ENCODE measurements around the gene ZBED3. TPM values are rescaled to one million over a fixed set of nuclear protein-coding genes. Genes with fewer than 3 reads are reported as not detected.

Gene ZBED3
- total and polyA plus RNA-seq, 9 of the 15 experiments (the other 6 are each of a cell fraction or from before 2014, with no cell fraction given): 0.01 to 0.03 (median 0.01) TPM; not detected in 5

DNA sequence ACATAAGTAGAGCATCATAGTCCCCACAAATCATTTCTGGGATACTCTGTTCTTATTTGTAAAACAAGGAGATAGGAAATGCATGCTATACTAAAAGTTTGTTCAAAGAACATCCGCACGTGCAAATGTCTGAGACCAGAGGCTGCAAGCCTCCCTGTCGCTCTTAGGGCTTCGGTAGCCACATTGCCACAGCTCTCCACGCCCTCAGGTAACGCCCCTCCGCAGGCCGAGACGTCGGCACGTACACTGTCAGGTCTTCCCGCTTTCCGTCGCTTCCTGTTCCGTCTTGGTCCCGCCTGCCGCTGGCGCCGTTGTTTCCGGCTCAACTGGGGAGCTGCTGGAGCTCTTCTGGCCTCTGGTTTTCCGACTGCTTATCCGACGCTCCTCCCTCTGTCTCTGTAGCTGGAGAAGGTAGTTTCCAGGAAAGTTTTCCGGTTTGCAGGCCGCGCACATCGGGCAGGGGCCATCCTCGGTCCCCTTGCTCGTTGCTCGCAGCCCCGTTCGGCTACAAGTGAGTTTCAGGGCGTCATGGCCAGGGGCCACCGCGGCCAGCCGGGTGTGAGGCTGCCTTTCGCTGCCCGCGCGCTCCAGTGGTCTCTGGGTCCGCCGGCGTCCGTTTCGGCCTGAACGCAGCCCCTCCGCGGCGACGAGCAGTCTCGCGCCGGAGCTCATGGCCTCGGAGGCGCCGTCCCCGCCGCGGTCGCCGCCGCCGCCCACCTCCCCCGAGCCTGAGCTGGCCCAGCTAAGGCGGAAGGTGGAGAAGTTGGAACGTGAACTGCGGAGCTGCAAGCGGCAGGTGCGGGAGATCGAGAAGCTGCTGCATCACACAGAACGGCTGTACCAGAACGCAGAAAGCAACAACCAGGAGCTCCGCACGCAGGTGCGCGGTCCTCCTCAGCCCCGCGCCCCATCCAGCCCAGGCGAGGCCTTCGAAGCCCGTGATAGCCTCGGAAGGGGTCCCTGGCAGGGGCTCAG, 56.7 kb downstream of the ZBED3 start, which contains the start of gene AGGF1 (continued):
- TF ChIP-seq TFAM (CRISPR knock-in tag; conservative IDR thresholded peaks at IDR 0.05) (no peak), ARID1B (IDR thresholded peaks at IDR 0.05) (no peak), HNRNPUL1 (IDR thresholded peaks at IDR 0.05; ENCODE audit: low read length) (no peak), ZNF785 (CRISPR knock-in tag; IDR thresholded peaks at IDR 0.05) (no peak), ZNF23 (CRISPR knock-in tag; IDR thresholded peaks at IDR 0.05) (no peak), MEF2A (IDR thresholded peaks at IDR 0.05; ENCODE audit: control insufficient read depth, low read depth, low read length) (no peak), MCM2 (IDR thresholded peaks at IDR 0.05; ENCODE audit: low read depth) (no peak), MBD2 (IDR thresholded peaks at IDR 0.05; ENCODE audit: borderline replicate concordance, low read depth) (peak; percentile 78), ZNF124 (CRISPR knock-in tag; IDR thresholded peaks at IDR 0.05) (no peak), ZNF184 (CRISPR knock-in tag; IDR thresholded peaks at IDR 0.05) (no peak), CREB1 (IDR thresholded peaks at IDR 0.05) (peak; percentile 77), CREB1 (CRISPR knock-in tag; IDR thresholded peaks at IDR 0.05) (peak; percentile 71), HNRNPL (IDR thresholded peaks at IDR 0.05; ENCODE audit: low read depth, low read length) (no peak), CBX8 (IDR thresholded peaks at IDR 0.05; ENCODE audit: borderline replicate concordance, extremely low read depth, low read depth, low read length, poor library complexity, severe bottlenecking) (no peak), POLR2A (conservative IDR thresholded peaks at IDR 0.05) (peak; percentile 89), ETV1 (tag; conservative IDR thresholded peaks at IDR 0.05; ENCODE audit: low read depth) (peak; percentile 88), SP1 (CRISPR knock-in tag; IDR thresholded peaks at IDR 0.05) (peak; percentile 74; the same call in 1 of the 2 replicates)
- TF ChIP-seq, protein P1, sequence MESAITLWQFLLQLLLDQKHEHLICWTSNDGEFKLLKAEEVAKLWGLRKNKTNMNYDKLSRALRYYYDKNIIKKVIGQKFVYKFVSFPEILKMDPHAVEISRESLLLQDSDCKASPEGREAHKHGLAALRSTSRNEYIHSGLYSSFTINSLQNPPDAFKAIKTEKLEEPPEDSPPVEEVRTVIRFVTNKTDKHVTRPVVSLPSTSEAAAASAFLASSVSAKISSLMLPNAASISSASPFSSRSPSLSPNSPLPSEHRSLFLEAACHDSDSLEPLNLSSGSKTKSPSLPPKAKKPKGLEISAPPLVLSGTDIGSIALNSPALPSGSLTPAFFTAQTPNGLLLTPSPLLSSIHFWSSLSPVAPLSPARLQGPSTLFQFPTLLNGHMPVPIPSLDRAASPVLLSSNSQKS (CRISPR knock-in tag; IDR thresholded peaks at IDR 0.05): no peak
- TF ChIP-seq, protein P2, sequence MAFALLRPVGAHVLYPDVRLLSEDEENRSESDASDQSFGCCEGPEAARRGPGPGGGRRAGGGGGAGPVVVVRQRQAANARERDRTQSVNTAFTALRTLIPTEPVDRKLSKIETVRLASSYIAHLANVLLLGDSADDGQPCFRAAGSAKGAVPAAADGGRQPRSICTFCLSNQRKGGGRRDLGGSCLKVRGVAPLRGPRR (CRISPR knock-in tag; IDR thresholded peaks at IDR 0.05): no peak
- TF ChIP-seq, protein P3, sequence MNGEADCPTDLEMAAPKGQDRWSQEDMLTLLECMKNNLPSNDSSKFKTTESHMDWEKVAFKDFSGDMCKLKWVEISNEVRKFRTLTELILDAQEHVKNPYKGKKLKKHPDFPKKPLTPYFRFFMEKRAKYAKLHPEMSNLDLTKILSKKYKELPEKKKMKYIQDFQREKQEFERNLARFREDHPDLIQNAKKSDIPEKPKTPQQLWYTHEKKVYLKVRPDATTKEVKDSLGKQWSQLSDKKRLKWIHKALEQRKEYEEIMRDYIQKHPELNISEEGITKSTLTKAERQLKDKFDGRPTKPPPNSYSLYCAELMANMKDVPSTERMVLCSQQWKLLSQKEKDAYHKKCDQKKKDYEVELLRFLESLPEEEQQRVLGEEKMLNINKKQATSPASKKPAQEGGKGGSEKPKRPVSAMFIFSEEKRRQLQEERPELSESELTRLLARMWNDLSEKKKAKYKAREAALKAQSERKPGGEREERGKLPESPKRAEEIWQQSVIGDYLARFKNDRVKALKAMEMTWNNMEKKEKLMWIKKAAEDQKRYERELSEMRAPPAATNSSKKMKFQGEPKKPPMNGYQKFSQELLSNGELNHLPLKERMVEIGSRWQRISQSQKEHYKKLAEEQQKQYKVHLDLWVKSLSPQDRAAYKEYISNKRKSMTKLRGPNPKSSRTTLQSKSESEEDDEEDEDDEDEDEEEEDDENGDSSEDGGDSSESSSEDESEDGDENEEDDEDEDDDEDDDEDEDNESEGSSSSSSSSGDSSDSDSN (IDR thresholded peaks at IDR 0.05; ENCODE audit: borderline replicate concordance in 1 of 2, low read depth in 2 of 2, low read length in 2 of 2): peak; percentile 43 to 66; a peak in 2 of 4 replicates
- TF ChIP-seq, protein P4, sequence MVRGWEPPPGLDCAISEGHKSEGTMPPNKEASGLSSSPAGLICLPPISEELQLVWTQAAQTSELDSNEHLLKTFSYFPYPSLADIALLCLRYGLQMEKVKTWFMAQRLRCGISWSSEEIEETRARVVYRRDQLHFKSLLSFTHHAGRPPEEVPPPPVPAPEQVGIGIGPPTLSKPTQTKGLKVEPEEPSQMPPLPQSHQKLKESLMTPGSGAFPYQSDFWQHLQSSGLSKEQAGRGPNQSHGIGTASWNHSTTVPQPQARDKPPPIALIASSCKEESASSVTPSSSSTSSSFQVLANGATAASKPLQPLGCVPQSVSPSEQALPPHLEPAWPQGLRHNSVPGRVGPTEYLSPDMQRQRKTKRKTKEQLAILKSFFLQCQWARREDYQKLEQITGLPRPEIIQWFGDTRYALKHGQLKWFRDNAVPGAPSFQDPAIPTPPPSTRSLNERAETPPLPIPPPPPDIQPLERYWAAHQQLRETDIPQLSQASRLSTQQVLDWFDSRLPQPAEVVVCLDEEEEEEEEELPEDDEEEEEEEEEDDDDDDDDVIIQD (CRISPR knock-in tag; IDR thresholded peaks at IDR 0.05): no peak

All from K562 (cell line).